ENCODE data around the gene CRISPLD2.

Gene CRISPLD2

GRCh38 chr16:84893849-84894599 lies 74.2 kb downstream of the CRISPLD2 start:
- H3K79me2 ChIP-seq (ENCODE audit: low read length) = no peaks in the 10 kb centered on the region
- H3K4me1 ChIP-seq (ENCODE audit: low read length) = no peaks in the 10 kb centered on the region
- peaks cover 66% of the 10 kb centered on the region for H3K27me3 ChIP-seq (replicated peaks; ENCODE audit: insufficient read depth, low read length)
- no peaks in the 10 kb centered on the region for H4K20me1 ChIP-seq (ENCODE audit: insufficient read depth, low read length)
- no peaks in the 10 kb centered on the region for H3F3A ChIP-seq (ENCODE audit: insufficient read depth, low read length)
- H3K9ac ChIP-seq (ENCODE audit: low read length) = no peak overlapping the region
- H3K4me2 ChIP-seq (ENCODE audit: low read depth, low read length) = no peak overlapping the region
- no peaks in the 10 kb centered on the region for H3K36me3 ChIP-seq (replicated peaks; ENCODE audit: insufficient read depth, low read length)
- H3K27ac ChIP-seq (ENCODE audit: low read length) = no peak overlapping the region
- no peak for DNase-seq
- no peak overlapping the region for H3K4me3 ChIP-seq (ENCODE audit: low read length)
- H2AFZ ChIP-seq (ENCODE audit: low read length) = no peak overlapping the region
- TF ChIP-seq EZH2 (optimal IDR thresholded peaks at IDR 0.05; ENCODE audit: low read depth, low read length) (no peak), EZH2phosphoT487 (IDR thresholded peaks at IDR 0.05; ENCODE audit: low read length) (no peak), CTCF (IDR thresholded peaks at IDR 0.05; ENCODE audit: low read length) (no peak)
- no peaks in the 10 kb centered on the region for H3K9me3 ChIP-seq (replicated peaks; ENCODE audit: insufficient read depth, low read length)
- H3K9me2 ChIP-seq (replicated peaks; ENCODE audit: insufficient read depth, low read length) = no peaks in the 10 kb centered on the region

- Histone ChIP-seq H3K4me3 (ENCODE audit: low read length) (no peak overlapping the region), H3K27me3 (replicated peaks; ENCODE audit: insufficient read depth, low read length) (peaks cover 68% of the 10 kb centered on the region), H3K9me2 (replicated peaks; ENCODE audit: insufficient read depth, low read length) (no peaks in the 10 kb centered on the region), H3K4me1 (ENCODE audit: low read length) (no peaks in the 10 kb centered on the region), H3K36me3 (replicated peaks; ENCODE audit: insufficient read depth, low read length) (no peaks in the 10 kb centered on the region), H3K9ac (ENCODE audit: low read length) (no peak overlapping the region), H3K4me2 (ENCODE audit: low read depth, low read length) (no peak overlapping the region), H3K9me3 (replicated peaks; ENCODE audit: insufficient read depth, low read length) (no peaks in the 10 kb centered on the region), H3K79me2 (ENCODE audit: low read length) (no peaks in the 10 kb centered on the region), H3F3A (ENCODE audit: insufficient read depth, low read length) (no peaks in the 10 kb centered on the region), H3K27ac (ENCODE audit: low read length) (no peak overlapping the region), H2AFZ (ENCODE audit: low read length) (no peak overlapping the region), H4K20me1 (ENCODE audit: insufficient read depth, low read length) (no peaks in the 10 kb centered on the region)
- TF ChIP-seq EZH2phosphoT487 (IDR thresholded peaks at IDR 0.05; ENCODE audit: low read length) (no peak), CTCF (IDR thresholded peaks at IDR 0.05; ENCODE audit: low read length) (no peak), EZH2 (optimal IDR thresholded peaks at IDR 0.05; ENCODE audit: low read depth, low read length) (no peak)
- DNase-seq = no peak
These were observed 75.2 kb downstream of the CRISPLD2 start for GRCh38 chr16:84895016-84895415.

- Histone ChIP-seq H3K27ac (ENCODE audit: low read length) (no peak overlapping the region), H3K27me3 (replicated peaks; ENCODE audit: insufficient read depth, low read length) (peaks cover 60% of the 10 kb centered on the region), H3K4me2 (ENCODE audit: low read depth, low read length) (no peak overlapping the region), H3K4me3 (ENCODE audit: low read length) (no peak overlapping the region), H3K79me2 (ENCODE audit: low read length) (no peaks in the 10 kb centered on the region), H3K9ac (ENCODE audit: low read length) (no peak overlapping the region), H3K4me1 (ENCODE audit: low read length) (no peaks in the 10 kb centered on the region), H3K36me3 (replicated peaks; ENCODE audit: insufficient read depth, low read length) (no peaks in the 10 kb centered on the region), H3K9me2 (replicated peaks; ENCODE audit: insufficient read depth, low read length) (no peaks in the 10 kb centered on the region), H3K9me3 (replicated peaks; ENCODE audit: insufficient read depth, low read length) (no peaks in the 10 kb centered on the region), H3F3A (ENCODE audit: insufficient read depth, low read length) (no peaks in the 10 kb centered on the region), H4K20me1 (ENCODE audit: insufficient read depth, low read length) (no peaks in the 10 kb centered on the region), H2AFZ (ENCODE audit: low read length) (no peak overlapping the region)
- TF ChIP-seq EZH2phosphoT487 (IDR thresholded peaks at IDR 0.05; ENCODE audit: low read length) (no peak), CTCF (IDR thresholded peaks at IDR 0.05; ENCODE audit: low read length) (no peak), EZH2 (optimal IDR thresholded peaks at IDR 0.05; ENCODE audit: low read depth, low read length) (no peak)
- DNase-seq = no peak
These were observed 77.1 kb downstream of the CRISPLD2 start for GRCh38 chr16:84896847-84897246.
